GM21526 (cell line): ENCODE measurements around the gene NHEJ1.
"Not testable (repeated sequence)": the region's sequence is repeated elsewhere in the genome, so short reads cannot be mapped to it uniquely, and the experiment has no call there.

ENCODE experiments used
- ATAC-seq: cut with Tn5 transposase; IDR thresholded peaks from one replicate; pipeline ENCODE4 v1.9.1; 2021; ENCODE audit warnings: moderate library complexity; ENCODE audit not compliant: unreplicated experiment, low FRiP score

NHEJ1 gene

DNA sequence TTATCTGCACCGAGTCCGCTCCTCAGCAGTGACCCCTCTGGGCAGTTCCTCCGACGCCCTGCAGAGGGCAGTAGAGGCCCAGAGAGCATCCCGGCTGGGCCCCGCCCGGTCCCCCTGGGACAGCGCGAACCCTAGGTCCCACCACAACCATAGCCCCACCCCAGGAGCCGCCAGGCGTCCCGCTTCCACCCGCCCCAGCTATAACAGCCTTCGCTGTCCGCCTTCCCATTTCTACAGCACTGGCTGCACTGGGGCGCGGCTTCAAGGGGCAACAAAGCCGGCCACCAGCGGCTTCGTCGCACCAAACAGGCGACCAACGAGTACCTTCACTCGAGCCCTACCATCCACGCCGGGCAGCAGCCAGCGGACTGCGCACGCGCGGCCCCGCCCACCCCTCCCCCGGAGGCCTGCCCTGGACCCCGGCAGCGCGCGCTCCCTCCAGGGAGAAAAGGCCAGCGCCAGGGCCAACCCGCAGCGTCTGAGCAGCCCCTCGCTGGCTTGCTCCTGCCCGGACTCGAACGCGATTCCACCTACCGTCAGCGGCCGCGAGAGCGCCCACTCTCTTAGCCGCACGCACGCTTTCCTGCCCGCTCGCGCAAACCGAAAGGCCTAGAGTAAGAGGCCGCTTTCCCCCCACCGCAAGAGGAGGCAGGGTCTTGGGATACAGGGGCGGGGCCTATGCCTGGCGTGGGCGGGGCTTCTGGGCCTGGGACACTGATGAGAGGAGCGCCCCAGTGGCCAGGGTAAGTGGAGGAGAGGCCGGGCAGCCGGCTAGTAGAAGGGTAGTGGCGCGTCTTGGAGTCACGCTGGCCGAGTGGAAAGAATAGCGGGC, at the start of gene NHEJ1:
Gene NHEJ1 (minus strand): TSS at position 630 of the 832 bp plus-strand sequence. CDS start 2,453 bp downstream, outside the sequence.
- peak; percentile 80 for ATAC-seq

- no peak for ATAC-seq
Observed at GRCh38 chr2:219209236-219210195, 48.9 kb upstream of the NHEJ1 start.

DNA sequence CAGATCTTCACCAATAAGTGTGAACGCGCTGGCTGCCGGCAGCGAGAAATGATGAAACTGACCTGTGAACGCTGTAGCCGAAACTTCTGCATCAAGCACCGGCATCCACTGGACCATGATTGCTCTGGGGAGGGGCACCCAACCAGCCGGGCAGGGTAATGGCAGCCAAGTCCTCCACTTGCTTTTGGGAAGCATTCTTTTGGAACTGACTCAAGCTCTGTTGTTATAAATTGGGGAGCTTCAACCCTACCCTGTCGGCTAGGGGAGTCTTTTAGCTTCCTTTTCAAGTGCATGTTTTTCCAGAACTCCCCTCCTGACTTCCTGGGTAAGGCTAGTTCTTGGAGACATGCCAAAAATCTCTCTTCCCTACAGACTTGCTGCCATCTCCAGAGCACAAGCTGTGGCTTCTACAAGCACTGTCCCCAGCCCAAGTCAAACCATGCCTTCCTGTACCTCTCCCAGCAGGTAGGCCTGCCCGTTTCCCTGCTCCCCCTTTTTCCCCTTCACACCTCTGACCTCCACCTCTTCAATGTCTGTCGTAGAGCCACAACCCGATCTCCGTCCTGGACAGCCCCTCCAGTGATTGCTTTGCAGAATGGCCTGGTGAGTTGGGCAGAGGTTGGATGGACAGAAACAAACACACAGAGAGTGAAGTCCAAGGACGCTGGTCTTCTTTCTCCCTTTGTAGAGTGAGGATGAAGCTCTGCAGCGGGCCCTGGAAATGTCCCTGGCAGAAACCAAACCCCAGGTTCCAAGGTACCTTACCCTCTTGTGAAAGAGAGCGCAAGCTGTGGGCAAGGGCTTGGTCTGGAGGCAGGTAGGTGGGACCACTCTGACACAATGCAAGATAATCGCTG, 47.5 kb upstream of the NHEJ1 start:
- ATAC-seq: no peak

DNA sequence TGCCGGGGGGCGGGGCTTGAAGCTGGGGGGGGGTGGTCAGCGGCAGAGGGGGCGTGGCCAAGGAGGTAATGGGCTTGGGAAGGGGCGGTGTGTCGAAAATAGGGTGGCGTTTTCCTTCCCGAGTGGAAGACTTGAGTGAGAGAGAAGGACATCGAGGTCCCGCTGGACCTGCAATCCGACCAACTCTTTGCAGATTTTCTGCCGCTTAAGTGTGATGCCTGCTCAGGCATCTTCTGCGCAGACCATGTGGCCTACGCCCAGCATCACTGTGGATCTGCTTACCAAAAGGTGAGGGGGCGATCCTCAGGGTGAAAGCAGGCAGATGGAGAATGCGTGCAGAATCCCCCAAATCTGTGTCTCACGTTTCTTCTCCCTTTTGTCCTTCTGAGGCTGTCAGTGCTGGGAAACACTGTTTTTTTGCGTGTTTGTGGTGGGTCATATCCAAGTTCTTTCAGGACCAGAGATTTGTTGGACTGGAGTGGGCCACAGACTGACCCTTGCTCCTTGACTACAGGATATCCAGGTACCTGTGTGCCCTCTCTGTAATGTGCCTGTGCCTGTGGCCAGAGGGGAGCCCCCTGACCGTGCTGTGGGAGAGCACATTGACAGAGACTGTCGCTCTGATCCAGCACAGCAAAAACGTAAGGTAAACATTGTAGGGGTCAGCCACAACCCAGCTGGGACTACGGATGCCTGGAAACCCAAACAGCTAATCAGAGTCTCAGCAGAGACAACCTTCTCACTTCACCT, 46.7 kb upstream of the NHEJ1 start:
- peak; percentile 1 for ATAC-seq

- peak; percentile 95 for ATAC-seq
Observed at GRCh38 chr2:219206328-219207133, 45.9 kb upstream of the NHEJ1 start, which contains the start of gene ZFAND2B. Gene ZFAND2B (plus strand): TSS chr2:219206782. CDS start chr2:219206988, 206 bp downstream.

DNA sequence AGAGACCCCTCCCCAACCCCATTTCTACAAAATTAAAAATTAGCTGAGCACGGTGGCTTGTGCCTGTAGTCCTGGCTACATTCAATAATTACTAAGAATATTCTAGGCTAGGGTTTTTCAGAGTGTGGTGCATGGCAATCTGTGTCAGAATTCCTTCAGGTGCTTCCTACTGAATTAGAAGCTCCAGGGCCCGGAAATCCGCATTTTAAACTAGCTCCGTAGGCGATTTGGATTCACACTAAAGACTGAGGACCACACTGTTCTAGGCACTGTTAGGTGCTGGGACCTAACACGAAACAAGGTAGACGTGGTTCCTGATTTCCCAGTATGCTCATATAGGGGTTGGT, 45.3 kb upstream of the NHEJ1 start:
- no peak for ATAC-seq

DNA sequence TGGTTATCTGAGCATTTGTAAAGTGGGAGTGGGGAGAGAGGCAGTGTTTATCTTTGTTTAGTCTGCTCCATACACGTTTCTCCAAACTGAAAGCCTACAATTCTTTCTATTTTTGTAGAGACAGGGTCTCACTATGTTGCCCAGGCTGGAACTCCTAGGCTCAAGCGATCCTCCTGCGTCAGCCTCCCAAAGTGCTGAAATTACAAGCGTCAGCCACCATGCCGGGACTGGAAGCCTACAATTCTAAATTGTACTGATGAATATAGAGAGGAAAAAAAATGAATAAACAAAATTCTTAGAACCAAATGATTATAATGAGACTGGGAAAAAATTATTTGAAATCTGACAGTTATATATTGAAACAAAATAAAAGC, 44.5 kb upstream of the NHEJ1 start:
- ATAC-seq: no peak

DNA sequence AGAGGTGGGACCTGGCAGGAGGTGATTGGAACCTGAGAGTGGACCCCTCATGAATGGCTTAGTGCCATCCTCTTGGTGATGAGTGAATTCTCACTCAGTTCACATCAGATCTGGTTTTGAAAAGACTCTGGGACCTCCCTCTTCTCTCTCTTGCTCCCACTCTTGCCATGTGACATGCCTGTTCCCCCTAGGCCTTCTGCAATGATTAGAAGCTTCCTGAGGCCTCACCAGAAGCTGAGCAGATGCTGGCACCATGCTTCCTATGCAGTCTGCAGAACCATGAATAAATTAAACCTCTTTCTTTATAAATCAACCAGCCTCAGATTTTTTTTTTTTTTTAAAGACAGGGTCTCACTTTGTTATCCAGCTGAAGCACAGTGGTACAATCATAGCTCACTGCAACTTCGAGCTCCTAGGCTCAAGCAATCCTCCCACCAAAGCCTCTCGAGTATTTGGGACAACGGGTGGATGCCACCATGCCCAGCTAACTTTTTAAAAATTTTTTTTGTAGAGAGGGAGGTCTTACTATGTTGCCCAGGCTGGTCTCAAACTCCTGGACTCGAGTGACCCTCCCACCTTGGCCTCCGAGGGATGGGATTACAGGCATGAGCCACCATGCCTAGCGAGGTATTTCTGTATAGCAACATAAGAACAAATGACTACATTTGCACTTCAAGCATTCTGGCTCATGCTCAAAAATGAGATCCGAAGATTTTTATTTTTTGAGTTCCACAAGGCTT, 44.0 kb upstream of the NHEJ1 start:
- no peak for ATAC-seq

- ATAC-seq: not testable (repeated sequence)
Observed at GRCh38 chr2:219201331-219201730, 40.7 kb upstream of the NHEJ1 start.

GRCh38 chr2:219200502-219201326, 40.1 kb upstream of the NHEJ1 start:
- ATAC-seq: not testable (repeated sequence)

- ATAC-seq: no peak
Observed at GRCh38 chr2:219199470-219200211, 39.0 kb upstream of the NHEJ1 start.

GRCh38 chr2:219198974-219199373, 38.4 kb upstream of the NHEJ1 start:
- ATAC-seq: no peak

DNA sequence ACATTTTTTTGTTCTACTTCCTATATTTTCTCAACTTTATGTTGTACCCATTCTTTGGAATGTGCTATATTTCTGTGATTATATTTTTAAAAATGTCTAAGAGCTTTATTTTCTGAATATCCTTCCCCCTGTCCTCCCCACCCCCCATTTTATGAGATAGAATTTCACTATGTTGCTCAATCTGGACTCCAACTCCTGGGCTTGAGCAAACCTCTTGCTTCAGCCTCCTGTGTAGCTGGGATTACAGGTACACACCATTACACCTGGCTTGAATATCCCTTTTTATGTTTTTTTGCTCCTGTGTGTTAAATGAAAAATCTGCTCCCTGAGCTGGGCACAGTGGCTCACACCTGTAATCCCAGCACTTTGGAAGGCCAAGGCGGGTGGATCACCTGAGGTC, 36.8 kb upstream of the NHEJ1 start:
- no peak for ATAC-seq

DNA sequence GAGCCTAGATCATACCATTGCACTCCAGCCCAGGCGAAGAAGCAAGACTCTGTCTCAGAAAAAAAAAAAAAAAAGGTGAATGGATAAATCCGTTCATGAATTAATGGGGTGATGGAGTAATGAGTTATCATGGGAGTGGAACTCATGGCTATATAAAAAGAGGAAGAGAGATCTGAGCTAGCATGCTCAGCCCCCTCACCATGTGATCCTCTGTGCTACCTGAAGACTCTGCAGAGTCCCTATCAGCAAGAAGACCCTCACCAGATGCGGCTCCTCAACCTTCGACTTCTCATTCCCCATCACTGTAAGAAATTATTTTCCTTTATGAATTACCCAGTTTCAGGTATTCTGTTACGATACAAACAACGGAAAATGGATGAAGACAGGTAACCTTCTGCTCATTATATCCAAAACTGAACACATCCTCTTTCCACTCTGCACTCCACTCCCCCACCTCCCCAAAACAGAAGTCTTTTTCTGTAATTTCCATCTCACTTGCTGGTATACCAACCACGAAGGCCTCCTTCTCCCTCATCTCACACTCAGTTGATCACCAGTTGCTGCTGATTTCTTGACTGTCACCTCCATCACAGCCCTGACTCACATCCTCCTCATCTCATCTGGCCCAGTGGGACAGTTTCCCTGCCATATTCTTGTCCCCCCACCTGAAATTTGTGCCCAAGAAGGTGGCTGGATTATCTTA, 26.3 kb upstream of the NHEJ1 start:
- no peak for ATAC-seq

- no peak for ATAC-seq
Observed at GRCh38 chr2:219184121-219184520, 23.5 kb upstream of the NHEJ1 start.

GRCh38 chr2:219183151-219183772, 22.6 kb upstream of the NHEJ1 start:
- ATAC-seq: no peak
